Measurements from ENCODE around the gene UMODL1.
A peak's percentile ranks its signal among the peaks of the same experiment; 100 is the strongest.
"Not testable (repeated sequence)": the region's sequence is repeated elsewhere in the genome, so short reads cannot be mapped to it uniquely, and the experiment has no call there.

UMODL1 gene

GRCh38 chr21:42171091-42172053 lies 100.3 kb downstream of the UMODL1 start:
- no peak for DNase-seq

DNA sequence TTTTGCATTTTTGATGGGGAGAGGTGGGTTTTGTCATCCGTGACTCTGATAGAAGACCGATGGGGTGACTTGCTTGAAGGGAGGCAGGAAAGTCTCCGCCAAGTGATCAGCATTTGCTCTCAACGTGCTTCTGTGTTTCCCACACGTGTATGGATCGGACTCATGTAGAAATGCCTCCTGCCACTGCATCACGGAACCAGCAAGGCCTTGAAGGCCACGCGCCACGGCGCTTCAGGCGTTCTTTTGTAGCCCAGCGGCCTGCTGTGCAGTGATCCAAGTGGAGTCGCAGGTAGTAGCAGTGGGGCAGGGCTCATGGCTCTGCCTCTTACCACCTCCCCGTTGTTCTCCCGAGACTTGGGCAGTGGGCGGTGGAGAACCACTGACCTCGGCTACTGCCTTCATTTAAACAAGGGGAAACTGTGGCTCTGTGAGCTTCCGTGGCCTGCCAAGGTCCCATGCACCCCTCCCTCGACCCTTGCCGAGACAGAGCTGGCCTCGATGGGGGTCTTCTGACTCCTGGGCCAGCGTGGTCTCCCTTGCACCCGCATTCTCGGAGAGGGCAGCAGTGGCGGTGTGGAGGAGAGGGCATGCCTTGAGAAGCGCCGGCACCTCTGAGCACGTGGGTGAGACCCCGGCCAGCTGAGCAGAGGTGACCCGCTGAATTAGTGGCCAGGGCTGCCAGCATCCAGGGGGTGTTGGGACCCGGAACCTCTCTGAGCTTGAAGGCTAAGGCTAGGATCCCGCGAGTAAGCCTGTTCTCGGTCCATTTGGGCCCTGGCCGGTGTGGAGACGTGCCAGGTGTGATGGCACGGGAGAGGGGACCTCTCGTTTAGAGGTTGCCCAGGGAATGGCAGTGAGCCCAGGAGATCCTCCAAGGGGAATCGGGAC lies 101.7 kb downstream of the UMODL1 start:
- DNase-seq = no peak

DNA sequence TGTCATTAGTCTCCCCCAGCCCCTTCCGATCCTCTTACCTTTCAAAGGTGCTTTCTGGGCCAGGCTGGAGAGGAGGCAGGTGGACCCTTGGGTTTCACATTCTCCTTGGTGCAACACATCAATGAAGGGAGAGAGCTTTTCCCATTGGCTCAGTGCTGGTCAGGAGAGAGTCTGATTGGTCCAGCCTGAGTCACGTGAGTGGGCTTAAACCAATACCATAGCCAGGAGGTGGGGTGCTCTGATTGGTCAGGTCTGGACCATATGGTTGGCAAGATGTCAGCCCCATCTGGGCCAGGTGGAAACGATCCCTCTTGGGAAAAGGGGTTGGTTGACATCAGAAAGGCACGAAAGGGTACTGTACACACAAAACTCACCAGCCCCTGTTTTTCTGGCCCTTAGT lies 103.1 kb downstream of the UMODL1 start:
- DNase-seq = no peak

- DNase-seq = no peak
Measured at GRCh38 chr21:42175110-42175710, 104.1 kb downstream of the UMODL1 start.

- DNase-seq = no peak
Measured at GRCh38 chr21:42176859-42177258, 105.7 kb downstream of the UMODL1 start.

DNA sequence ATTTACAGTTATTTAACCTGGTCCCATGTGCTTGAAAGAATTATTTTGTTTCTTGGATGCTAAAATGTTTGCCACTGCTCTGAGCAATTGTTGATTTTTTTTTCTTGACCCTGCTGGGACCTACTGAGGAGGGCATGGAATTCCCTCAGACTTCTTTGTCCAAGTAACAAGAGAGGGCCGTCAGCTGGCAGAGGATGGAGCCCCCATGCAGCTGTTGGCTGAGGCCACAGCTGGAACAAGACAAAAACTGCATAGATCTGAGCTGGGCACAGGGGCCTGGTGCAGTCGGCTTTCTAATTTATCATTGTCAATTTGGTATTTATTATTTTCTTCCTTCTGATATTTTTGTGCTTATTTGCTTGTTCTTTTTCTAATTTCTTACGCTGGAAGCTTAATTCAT lies 108.2 kb downstream of the UMODL1 start:
- no peak for DNase-seq

DNA sequence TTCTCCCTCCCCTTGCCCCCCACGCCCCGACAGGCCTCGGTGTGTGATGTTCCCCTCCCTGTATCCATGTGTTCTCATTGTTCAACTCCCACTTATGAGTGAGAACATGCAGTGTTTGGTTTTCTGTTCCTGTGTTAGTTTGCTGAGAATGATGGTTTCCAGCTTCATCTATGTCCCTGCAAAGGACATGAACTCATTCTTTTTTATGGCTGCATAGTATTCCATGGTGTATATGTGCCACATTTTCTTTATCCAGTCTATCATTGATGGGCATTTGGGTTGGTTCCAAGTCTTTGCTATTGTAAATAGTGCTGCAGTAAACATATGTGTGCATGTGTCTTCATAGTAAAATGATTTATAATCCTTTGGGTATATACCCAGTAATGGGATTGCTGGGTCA lies 108.9 kb downstream of the UMODL1 start:
- DNase-seq = not testable (repeated sequence)

GRCh38 chr21:42182713-42183371 lies 111.7 kb downstream of the UMODL1 start:
- no peak for DNase-seq

DNA sequence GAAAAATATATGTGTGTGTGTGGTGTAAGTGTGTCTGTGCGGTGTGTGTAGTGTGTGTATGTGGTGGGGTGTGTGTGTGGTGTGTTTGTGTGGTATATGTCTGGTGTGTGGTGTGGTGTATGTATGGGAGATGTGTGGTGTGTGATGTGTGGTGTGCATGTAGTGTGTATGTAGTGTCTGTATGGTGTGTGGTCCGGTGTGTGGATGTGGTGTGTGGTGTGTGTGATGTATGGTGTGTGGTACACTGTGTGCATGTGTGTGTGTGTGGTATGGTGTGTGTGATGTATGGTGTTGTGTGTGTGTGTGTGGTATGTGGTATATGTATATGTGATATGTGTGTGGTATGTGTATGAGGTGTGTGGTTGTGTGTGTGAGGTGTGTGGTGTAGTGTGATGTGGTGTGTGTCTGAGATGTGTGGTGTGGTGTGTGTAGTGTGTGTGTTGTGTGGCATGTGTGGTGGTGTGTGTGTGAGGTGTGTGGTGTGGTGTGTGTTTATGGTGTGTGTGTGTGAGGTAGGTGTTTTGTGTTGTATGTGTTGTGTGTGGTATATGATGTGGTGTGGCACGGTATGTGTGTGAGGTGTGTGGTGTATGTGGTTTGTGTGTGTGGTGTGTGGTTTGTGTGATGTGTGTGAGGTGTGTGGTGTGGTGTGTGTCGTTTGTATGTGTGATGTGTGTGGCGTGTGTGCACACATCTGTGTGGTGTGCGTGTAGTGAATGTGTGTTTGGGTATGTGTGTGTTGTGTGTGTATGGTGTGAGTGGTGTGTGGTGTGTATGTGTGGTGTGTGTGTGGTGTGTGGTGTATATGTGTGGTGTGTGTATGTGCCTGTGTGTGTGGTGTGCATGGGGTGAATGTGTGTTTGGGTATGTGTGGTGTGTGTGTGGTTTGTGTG lies 112.5 kb downstream of the UMODL1 start:
- DNase-seq = no peak

- no peak for DNase-seq
Measured at GRCh38 chr21:42186591-42186990, 115.5 kb downstream of the UMODL1 start.

- DNase-seq = peak in 2 of 4 experiments; percentile 57 to 67
Measured at GRCh38 chr21:42187976-42188653, 117.0 kb downstream of the UMODL1 start.

DNA sequence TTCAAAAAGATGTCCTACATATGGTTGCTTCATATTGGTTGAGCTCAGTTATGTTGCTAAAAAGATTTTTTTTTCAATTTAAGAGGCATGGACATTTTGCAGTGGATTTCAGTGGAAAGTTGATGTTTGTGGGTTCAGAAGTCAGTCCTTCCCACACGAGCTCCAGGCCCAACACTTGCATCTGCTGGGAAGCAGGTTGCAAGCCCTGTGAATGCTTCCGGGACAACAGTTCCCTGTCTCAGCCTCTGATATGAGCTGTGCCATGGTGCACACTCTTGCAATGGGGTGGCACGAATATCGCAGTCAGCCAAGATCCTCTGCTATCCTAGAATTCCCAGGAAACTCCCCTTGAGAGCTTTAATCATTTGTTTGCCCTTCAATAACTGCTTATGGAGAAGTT lies 117.5 kb downstream of the UMODL1 start:
- no peak for DNase-seq

GRCh38 chr21:42189431-42189830 lies 118.3 kb downstream of the UMODL1 start:
- DNase-seq = no peak

GRCh38 chr21:42189860-42190485 lies 118.9 kb downstream of the UMODL1 start:
- DNase-seq = no peak

GRCh38 chr21:42190486-42190863 lies 119.4 kb downstream of the UMODL1 start:
- DNase-seq = no peak

- no peak for DNase-seq
Measured at GRCh38 chr21:42191064-42191463, 119.9 kb downstream of the UMODL1 start.

GRCh38 chr21:42191696-42192595 lies 120.8 kb downstream of the UMODL1 start:
- no peak for DNase-seq

All from activated naive CD4-positive, alpha-beta T cell (primary cell).